CD8-positive, alpha-beta memory T cell (primary cell): ENCODE measurements around the gene BTBD9. TPM values are rescaled to one million over a fixed set of nuclear protein-coding genes. Genes with fewer than 3 reads are reported as not detected.

Source experiments
- CTCF ChIA-PET: fragments of 350-600 bp; sonication (Branson Sonifier 250); formaldehyde crosslinking; loops from one replicate; lab custom pipeline; 2021; ENCODE audit warnings: antibody characterized with exemption; lab: Charles Lee
- POLR2A ChIA-PET: fragments of 350-600 bp; sonication (Branson Sonifier 250); formaldehyde crosslinking; loops from one replicate; lab custom pipeline; 2021; ENCODE audit warnings: antibody characterized with exemption; lab: Charles Lee
- DNase-seq, 5 donors: peaks; one replicate each; pipeline versions ENCODE4 v3.0.0 to v3.0.0-alpha.2; 2020 to 2022; ENCODE audit warnings: mixed read lengths in 1 of 5
- H3K27ac ChIP-seq: one replicate; pipeline ENCODE4 v1.7.0; 2013; ENCODE audit warnings: low read depth, mild to moderate bottlenecking, low read length, moderate library complexity
- H3K27me3 ChIP-seq: 2 replicates; pipeline ENCODE4 v1.7.0; 2013; ENCODE audit warnings: low read length, mild to moderate bottlenecking; ENCODE audit not compliant: insufficient read depth, poor library complexity, severe bottlenecking
- H3K36me3 ChIP-seq: 2 replicates; pipeline ENCODE4 v1.7.0; 2013; ENCODE audit warnings: mild to moderate bottlenecking, low read length, moderate library complexity; ENCODE audit not compliant: insufficient read depth
- H3K4me1 ChIP-seq: 2 replicates; pipeline ENCODE4 v1.7.0; 2013; ENCODE audit warnings: mild to moderate bottlenecking, low read length, moderate library complexity; ENCODE audit not compliant: insufficient read depth
- H3K4me3 ChIP-seq: 2 replicates; pipeline ENCODE4 v1.7.0; 2013; ENCODE audit warnings: mild to moderate bottlenecking, low read length
- H3K9me3 ChIP-seq: 2 replicates; pipeline ENCODE4 v1.7.0; 2013; ENCODE audit warnings: mild to moderate bottlenecking, low read length
- H3K27ac Mint-ChIP-seq, 8 donors: one replicate each; pipeline ENCODE4 v1.8.0; 2020 to 2021; ENCODE audit warnings: mixed read lengths in 8 of 8, mild to moderate bottlenecking in 6 of 8, inconsistent platforms in 3 of 8, moderate library complexity in 3 of 8
- H3K27me3 Mint-ChIP-seq, 2 donors: one replicate each; pipeline ENCODE4 v1.8.0; 2020 to 2021; ENCODE audit warnings: mixed read lengths in 2 of 2, mild to moderate bottlenecking in 1 of 2, moderate library complexity in 1 of 2
- H3K36me3 Mint-ChIP-seq, 3 donors: one replicate each; pipeline ENCODE4 v1.8.0; 2020 to 2021; ENCODE audit warnings: mixed read lengths in 3 of 3, inconsistent platforms in 1 of 3, mild to moderate bottlenecking in 1 of 3
- H3K4me1 Mint-ChIP-seq, 3 donors: one replicate each; pipeline ENCODE4 v1.8.0; 2020 to 2021; ENCODE audit warnings: mixed read lengths in 3 of 3, inconsistent platforms in 1 of 3, mild to moderate bottlenecking in 1 of 3
- H3K4me3 Mint-ChIP-seq, 7 donors: one replicate each; pipeline ENCODE4 v1.8.0; 2020 to 2021; ENCODE audit warnings: mixed read lengths in 7 of 7, mild to moderate bottlenecking in 6 of 7, moderate library complexity in 4 of 7, inconsistent platforms in 2 of 7
- H3K9me3 Mint-ChIP-seq, 5 donors: one replicate each; pipeline ENCODE4 v1.8.0; 2020 to 2022; ENCODE audit warnings: mixed read lengths in 5 of 5, mild to moderate bottlenecking in 3 of 5, moderate library complexity in 2 of 5, inconsistent platforms in 1 of 5
- polyA plus RNA-seq: library from polyadenylated mRNA; unstranded; fragments of 300-500 nt; fragmentation: Illumina TruSeq; gene quantifications from one replicate; pipeline ENCODE4 v1.2.3, GENCODE V29; 2021
- total RNA-seq, 2 experiments: library from RNA; stranded (reverse); gene quantifications; one replicate each; pipeline ENCODE4 v1.2.3, GENCODE V29; 2021

Gene BTBD9
- total and polyA plus RNA-seq, 3 experiments from 2014 or later, result 12.2 to 17.7 (median 14.9) TPM

GRCh38 chr6:38270367-38270766, 369.4 kb downstream of the BTBD9 start:
- Histone ChIP-seq H3K36me3 (no peaks in the 10 kb centered on the region), H3K27ac (no peak overlapping the region), H3K27me3 (no peaks in the 10 kb centered on the region), H3K9me3 (no peaks in the 10 kb centered on the region), H3K4me1 (no peaks in the 10 kb centered on the region), H3K4me3 (no peak overlapping the region)
- Mint-ChIP-seq H3K4me1 (peaks cover 16 to 31% (median 28%) of the 10 kb centered on the region in 3 donors), H3K9me3 (no peaks in the 10 kb centered on the region), H3K36me3 (peaks cover 4 to 12% (median 7%) of the 10 kb centered on the region in 3 donors), H3K27me3 (no peaks in the 10 kb centered on the region), H3K27ac (peak overlapping the region in 1 of 8 donors; percentile 56), H3K4me3 (no peak overlapping the region)
- DNase-seq, result no peak
- POLR2A ChIA-PET, result no interaction called here
- CTCF ChIA-PET, result no interaction called here

GRCh38 chr6:38269461-38270172, 370.1 kb downstream of the BTBD9 start:
- POLR2A ChIA-PET, result no interaction called here
- H3K4me3 ChIP-seq, result no peak overlapping the region
- no peaks in the 10 kb centered on the region for H3K27me3 Mint-ChIP-seq
- H3K36me3 Mint-ChIP-seq, result peaks cover 6 to 13% (median 7%) of the 10 kb centered on the region in 3 donors
- CTCF ChIA-PET, result no interaction called here
- no peaks in the 10 kb centered on the region for H3K4me1 ChIP-seq
- H3K27ac Mint-ChIP-seq, result no peak overlapping the region
- peaks cover 16 to 31% (median 28%) of the 10 kb centered on the region in 3 donors for H3K4me1 Mint-ChIP-seq
- no peak overlapping the region for H3K27ac ChIP-seq
- H3K9me3 ChIP-seq, result no peaks in the 10 kb centered on the region
- H3K4me3 Mint-ChIP-seq, result no peak overlapping the region
- H3K9me3 Mint-ChIP-seq, result no peaks in the 10 kb centered on the region
- H3K27me3 ChIP-seq, result no peaks in the 10 kb centered on the region
- DNase-seq, result no peak
- H3K36me3 ChIP-seq, result no peaks in the 10 kb centered on the region

GRCh38 chr6:38268342-38268741, 371.4 kb downstream of the BTBD9 start:
- no peak overlapping the region for H3K4me3 Mint-ChIP-seq
- no peak for DNase-seq
- ChIA-PET CTCF (no interaction called here), POLR2A (no interaction called here)
- peaks cover 13 to 26% (median 22%) of the 10 kb centered on the region in 3 donors for H3K4me1 Mint-ChIP-seq
- no peaks in the 10 kb centered on the region for H3K9me3 Mint-ChIP-seq
- Histone ChIP-seq H3K36me3 (no peaks in the 10 kb centered on the region), H3K4me1 (no peaks in the 10 kb centered on the region), H3K27ac (no peak overlapping the region), H3K9me3 (no peaks in the 10 kb centered on the region), H3K4me3 (no peak overlapping the region), H3K27me3 (no peaks in the 10 kb centered on the region)
- H3K27ac Mint-ChIP-seq, result no peak overlapping the region
- no peaks in the 10 kb centered on the region for H3K27me3 Mint-ChIP-seq
- H3K36me3 Mint-ChIP-seq, result peaks cover 7 to 15% (median 11%) of the 10 kb centered on the region in 3 donors

- Histone ChIP-seq H3K4me3 (no peak overlapping the region), H3K27me3 (no peaks in the 10 kb centered on the region), H3K36me3 (no peaks in the 10 kb centered on the region), H3K27ac (no peak overlapping the region), H3K9me3 (no peaks in the 10 kb centered on the region), H3K4me1 (no peaks in the 10 kb centered on the region)
- no peaks in the 10 kb centered on the region for H3K27me3 Mint-ChIP-seq
- ChIA-PET CTCF (no interaction called here), POLR2A (no interaction called here)
- no peak for DNase-seq
- peaks cover 7 to 15% (median 11%) of the 10 kb centered on the region in 3 donors for H3K36me3 Mint-ChIP-seq
- H3K4me1 Mint-ChIP-seq, result peaks cover 8 to 15% (median 11%) of the 10 kb centered on the region in 3 donors
- no peak overlapping the region for H3K27ac Mint-ChIP-seq
- no peak overlapping the region for H3K4me3 Mint-ChIP-seq
- no peaks in the 10 kb centered on the region for H3K9me3 Mint-ChIP-seq
Observed at GRCh38 chr6:38266921-38267354, 372.8 kb downstream of the BTBD9 start.

GRCh38 chr6:38264605-38265004, 375.1 kb downstream of the BTBD9 start:
- no peak overlapping the region for H3K4me3 Mint-ChIP-seq
- CTCF ChIA-PET, result no interaction called here
- no peaks in the 10 kb centered on the region for H3K27me3 Mint-ChIP-seq

GRCh38 chr6:38262609-38263008, 377.1 kb downstream of the BTBD9 start:
- CTCF ChIA-PET, result no interaction called here
- Mint-ChIP-seq H3K36me3 (peaks cover 6 to 24% (median 18%) of the 10 kb centered on the region in 3 donors), H3K27me3 (no peaks in the 10 kb centered on the region), H3K4me3 (no peak overlapping the region), H3K27ac (no peak overlapping the region), H3K9me3 (no peaks in the 10 kb centered on the region), H3K4me1 (peaks cover 0 to 1% (median 0%) of the 10 kb centered on the region in 3 donors)
- no peaks in the 10 kb centered on the region for H3K27me3 ChIP-seq
- no peak for DNase-seq
- no peaks in the 10 kb centered on the region for H3K36me3 ChIP-seq
- no peak overlapping the region for H3K4me3 ChIP-seq
- no peaks in the 10 kb centered on the region for H3K9me3 ChIP-seq
- POLR2A ChIA-PET, result no interaction called here
- H3K4me1 ChIP-seq, result no peaks in the 10 kb centered on the region
- no peak overlapping the region for H3K27ac ChIP-seq

More at GRCh38 chr6:38264605-38265004, 375.1 kb downstream of the BTBD9 start:
- H3K9me3 ChIP-seq, result no peaks in the 10 kb centered on the region
- no peaks in the 10 kb centered on the region for H3K27me3 ChIP-seq
- POLR2A ChIA-PET, result no interaction called here
- no peak overlapping the region for H3K27ac ChIP-seq
- no peak overlapping the region for H3K27ac Mint-ChIP-seq
- no peaks in the 10 kb centered on the region for H3K36me3 ChIP-seq
- no peaks in the 10 kb centered on the region for H3K9me3 Mint-ChIP-seq
- H3K36me3 Mint-ChIP-seq, result peaks cover 7 to 17% (median 12%) of the 10 kb centered on the region in 3 donors
- no peak overlapping the region for H3K4me3 ChIP-seq
- peaks cover 0 to 1% (median 0%) of the 10 kb centered on the region in 3 donors for H3K4me1 Mint-ChIP-seq
- H3K4me1 ChIP-seq, result no peaks in the 10 kb centered on the region
- DNase-seq, result no peak

GRCh38 chr6:38262026-38262425, 377.7 kb downstream of the BTBD9 start:
- H3K27me3 ChIP-seq, result no peaks in the 10 kb centered on the region

GRCh38 chr6:38261626-38262025, 378.1 kb downstream of the BTBD9 start:
- Mint-ChIP-seq H3K27ac (no peak overlapping the region), H3K9me3 (no peaks in the 10 kb centered on the region), H3K4me1 (peaks cover 0 to 1% (median 0%) of the 10 kb centered on the region in 3 donors), H3K4me3 (no peak overlapping the region), H3K27me3 (no peaks in the 10 kb centered on the region), H3K36me3 (peaks cover 4 to 27% (median 20%) of the 10 kb centered on the region in 3 donors)
- CTCF ChIA-PET, result interaction anchor here (1.0 kb wide), 1 partner anchor 18 kb away, joined by 4 read pairs; no protein-coding TSS in a partner anchor
- Histone ChIP-seq H3K27me3 (no peaks in the 10 kb centered on the region), H3K27ac (no peak overlapping the region), H3K36me3 (no peaks in the 10 kb centered on the region), H3K4me1 (no peaks in the 10 kb centered on the region), H3K9me3 (no peaks in the 10 kb centered on the region), H3K4me3 (no peak overlapping the region)
- DNase-seq, result no peak
- POLR2A ChIA-PET, result no interaction called here

More at GRCh38 chr6:38262026-38262425, 377.7 kb downstream of the BTBD9 start:
- no peak for DNase-seq
- ChIA-PET CTCF (no interaction called here), POLR2A (no interaction called here)
- H3K36me3 Mint-ChIP-seq, result peaks cover 6 to 28% (median 22%) of the 10 kb centered on the region in 3 donors
- no peaks in the 10 kb centered on the region for H3K9me3 Mint-ChIP-seq
- no peaks in the 10 kb centered on the region for H3K27me3 Mint-ChIP-seq
- no peaks in the 10 kb centered on the region for H3K4me1 ChIP-seq
- H3K4me3 Mint-ChIP-seq, result no peak overlapping the region
- H3K36me3 ChIP-seq, result no peaks in the 10 kb centered on the region
- H3K4me3 ChIP-seq, result no peak overlapping the region
- H3K27ac ChIP-seq, result no peak overlapping the region
- no peak overlapping the region for H3K27ac Mint-ChIP-seq
- peaks cover 0 to 1% (median 0%) of the 10 kb centered on the region in 3 donors for H3K4me1 Mint-ChIP-seq
- no peaks in the 10 kb centered on the region for H3K9me3 ChIP-seq
